HG03280 (cell line): ENCODE results near the gene SREK1.
"Not testable (repeated sequence)": the region's sequence is repeated elsewhere in the genome, so short reads cannot be mapped to it uniquely, and the experiment has no call there.

ENCODE experiments used
- ATAC-seq: cut with Tn5 transposase; IDR thresholded peaks from one replicate; pipeline ENCODE4 v1.9.1; 2021; ENCODE audit warnings: mild to moderate bottlenecking, moderate library complexity; ENCODE audit not compliant: unreplicated experiment

Gene SREK1, protein sequence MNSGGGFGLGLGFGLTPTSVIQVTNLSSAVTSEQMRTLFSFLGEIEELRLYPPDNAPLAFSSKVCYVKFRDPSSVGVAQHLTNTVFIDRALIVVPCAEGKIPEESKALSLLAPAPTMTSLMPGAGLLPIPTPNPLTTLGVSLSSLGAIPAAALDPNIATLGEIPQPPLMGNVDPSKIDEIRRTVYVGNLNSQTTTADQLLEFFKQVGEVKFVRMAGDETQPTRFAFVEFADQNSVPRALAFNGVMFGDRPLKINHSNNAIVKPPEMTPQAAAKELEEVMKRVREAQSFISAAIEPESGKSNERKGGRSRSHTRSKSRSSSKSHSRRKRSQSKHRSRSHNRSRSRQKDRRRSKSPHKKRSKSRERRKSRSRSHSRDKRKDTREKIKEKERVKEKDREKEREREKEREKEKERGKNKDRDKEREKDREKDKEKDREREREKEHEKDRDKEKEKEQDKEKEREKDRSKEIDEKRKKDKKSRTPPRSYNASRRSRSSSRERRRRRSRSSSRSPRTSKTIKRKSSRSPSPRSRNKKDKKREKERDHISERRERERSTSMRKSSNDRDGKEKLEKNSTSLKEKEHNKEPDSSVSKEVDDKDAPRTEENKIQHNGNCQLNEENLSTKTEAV

DNA sequence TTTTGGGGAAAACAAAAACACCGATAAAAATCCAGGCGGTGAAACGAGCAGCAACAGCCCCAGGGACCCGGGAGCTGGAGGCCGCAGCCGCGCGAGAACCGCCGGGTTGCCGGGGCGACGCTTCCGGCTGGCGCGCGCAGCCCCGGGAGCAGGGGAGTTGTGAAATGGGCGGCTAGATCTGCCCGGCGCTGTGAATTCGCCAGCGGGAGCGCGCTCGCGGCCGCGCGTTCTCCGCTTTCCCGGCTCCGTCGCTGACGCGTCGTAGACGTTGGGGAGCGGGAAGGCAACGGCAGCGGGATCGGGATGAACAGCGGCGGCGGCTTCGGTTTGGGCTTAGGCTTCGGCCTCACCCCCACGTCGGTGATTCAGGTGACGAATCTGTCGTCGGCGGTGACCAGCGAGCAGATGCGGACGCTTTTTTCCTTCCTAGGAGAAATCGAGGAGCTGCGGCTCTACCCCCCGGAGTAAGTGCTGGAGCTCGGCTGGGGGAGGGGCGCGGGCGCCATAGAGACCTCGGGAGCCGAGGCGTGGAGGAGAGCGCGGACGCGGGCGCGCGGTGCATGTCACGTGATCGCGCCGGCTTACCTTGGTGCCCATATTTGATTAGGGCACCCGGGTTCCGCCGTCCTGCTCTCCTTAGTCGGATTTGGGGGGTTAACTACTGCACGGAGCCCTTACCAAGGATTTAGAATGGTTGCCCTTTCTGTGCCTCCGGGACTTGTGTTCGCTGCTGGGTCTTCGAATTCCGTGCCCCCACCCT is at the start of gene SREK1:
TSS of gene SREK1 (plus strand) at position 227 of the 760 bp plus-strand sequence. CDS start at position 304, 77 bp downstream.
- ATAC-seq: peak; percentile 87

DNA sequence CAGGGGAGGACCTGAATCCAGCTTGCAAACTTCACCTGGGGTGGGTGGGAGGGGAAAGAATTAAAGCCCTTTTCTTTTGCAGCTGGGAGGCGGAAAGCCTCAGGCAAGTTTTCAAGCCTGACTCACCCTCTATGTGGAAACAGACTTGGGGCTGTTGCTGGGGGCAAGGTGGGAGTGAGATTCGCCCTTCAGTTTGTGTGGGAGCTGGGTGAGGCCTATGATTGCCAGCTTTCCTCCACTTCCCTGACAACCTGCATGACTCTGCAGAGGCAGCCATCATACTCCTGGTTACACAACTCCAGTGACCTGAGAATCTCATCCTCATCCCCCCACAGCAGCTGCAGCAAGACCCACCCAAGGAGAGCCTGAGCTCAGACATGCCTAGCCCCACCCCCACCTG is 43.2 kb upstream of the SREK1 start:
- ATAC-seq: no peak

DNA sequence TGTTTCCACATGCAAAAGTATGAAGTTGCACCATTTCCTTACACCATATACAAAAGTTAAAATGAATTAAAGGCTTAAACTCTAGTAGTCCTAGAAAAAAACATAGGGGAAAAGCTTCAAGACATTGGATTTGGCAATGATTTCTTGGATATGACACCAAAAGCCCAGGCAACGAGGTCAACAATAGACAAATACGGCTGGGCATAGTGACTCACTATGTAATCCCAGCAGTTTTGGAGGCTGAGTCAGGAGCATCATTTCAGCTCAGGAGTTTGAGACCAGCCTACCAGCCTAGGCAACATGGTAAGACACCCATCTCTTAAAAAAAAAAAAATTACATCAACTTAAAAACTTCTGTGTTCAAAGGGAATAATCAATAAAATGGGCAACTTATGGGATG is 30.9 kb upstream of the SREK1 start:
- no peak for ATAC-seq

DNA sequence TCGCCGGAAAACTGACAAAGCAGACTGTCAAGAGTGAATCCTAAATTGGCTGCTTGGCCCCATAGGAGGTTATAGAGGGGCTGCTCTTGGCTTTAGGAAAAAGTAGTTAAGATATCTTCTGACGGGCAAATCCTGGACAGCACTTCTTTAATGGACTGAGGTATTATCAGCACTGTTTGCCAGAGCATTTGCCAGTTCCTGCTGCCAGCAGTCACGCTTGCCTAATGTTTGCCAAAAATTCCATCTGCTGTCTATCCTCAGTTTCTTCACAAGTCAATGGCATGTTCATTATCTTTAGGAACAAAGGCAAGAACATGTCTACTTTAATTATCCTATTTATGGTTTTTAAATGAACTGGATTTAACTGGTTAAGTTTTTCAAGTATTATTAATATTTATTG is 25.8 kb upstream of the SREK1 start:
- ATAC-seq: no peak

DNA sequence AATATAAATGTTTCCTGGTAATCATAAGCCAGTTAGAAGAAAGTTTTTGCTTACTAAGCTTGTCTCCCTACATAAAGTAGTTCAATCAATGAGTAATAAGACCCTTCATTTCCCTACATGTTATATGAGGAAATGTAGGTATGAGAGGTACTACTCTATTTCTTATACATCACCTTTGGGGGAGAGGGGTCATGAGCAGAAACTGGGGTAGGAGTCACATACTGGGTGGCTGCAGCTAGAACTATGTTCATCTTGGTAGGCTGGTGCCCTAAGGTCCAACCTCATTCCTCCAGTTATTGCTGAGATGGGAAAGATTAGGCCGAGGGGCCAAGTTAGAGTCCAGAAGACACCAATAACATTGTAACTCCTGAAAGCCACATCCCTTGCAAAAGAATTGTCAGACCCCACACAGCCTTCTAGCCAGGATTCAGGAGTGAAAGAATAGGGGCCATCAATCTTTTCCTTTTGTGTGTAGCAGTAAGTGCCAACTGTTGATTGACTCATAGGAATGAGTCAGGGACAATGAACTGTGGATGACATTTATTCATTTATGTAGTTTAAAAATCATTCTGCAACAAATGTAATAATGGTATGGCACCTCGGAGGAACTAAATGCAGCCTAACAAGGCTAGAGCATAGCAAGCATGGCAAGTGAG is 21.6 kb upstream of the SREK1 start:
- ATAC-seq: no peak

DNA sequence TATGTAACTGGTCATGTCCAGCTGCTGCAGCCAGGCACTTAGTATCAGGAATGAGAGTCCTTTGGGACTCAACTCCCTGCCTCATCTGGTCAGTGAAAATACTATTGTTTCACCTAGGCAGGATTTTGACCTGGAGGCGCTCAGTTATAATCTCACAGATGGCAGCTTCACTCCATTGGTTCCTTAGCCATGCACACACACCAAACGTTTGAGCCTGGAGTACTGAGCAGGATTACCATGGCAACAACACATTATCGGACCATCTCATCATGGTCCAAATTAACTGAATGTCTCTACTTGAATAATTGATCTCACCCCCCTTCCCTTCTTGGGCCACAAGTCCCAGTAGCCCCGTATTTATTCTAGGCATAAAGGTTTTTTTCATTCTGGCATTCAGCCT is 15.0 kb upstream of the SREK1 start:
- no peak for ATAC-seq

DNA sequence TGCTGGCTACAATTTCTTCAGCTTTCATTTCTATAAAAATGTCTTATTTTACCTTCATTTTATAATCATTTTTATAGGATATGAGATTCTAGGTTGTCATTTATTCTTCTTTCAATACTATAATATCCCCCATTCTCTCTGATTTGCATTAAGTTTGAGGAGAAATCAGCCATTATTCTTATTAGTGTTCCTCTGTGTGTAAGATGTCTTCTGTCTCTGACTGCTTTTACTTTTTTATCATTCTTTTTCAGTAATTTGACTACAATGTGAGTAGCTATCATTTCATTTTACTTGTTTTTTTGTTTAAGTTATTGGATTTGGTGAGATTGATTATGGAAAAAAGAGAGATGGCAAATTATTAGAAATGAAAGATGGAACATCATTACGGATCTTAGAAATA is 13.6 kb upstream of the SREK1 start:
- ATAC-seq: no peak

DNA sequence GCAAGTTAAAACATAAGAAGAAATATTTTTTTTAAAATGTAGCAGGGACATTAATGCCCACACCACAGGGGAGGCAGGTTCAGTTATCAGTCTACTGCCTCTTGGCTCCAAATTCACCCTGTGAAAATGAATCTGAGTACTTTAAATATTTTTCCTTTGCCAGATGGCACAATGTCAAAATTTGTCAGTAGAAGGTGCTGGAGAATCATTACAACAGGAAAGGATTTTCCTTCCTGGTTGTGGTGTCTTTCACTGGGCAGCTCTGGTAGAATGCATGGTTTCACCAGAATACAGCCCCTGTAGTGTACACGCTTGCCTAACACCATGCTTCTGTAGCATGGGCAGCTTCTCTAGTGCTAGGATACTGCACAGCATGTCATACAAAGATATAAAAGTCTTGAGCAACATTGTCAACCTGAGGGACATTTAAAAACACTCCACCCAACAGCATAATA is 9.7 kb upstream of the SREK1 start:
- no peak for ATAC-seq

DNA sequence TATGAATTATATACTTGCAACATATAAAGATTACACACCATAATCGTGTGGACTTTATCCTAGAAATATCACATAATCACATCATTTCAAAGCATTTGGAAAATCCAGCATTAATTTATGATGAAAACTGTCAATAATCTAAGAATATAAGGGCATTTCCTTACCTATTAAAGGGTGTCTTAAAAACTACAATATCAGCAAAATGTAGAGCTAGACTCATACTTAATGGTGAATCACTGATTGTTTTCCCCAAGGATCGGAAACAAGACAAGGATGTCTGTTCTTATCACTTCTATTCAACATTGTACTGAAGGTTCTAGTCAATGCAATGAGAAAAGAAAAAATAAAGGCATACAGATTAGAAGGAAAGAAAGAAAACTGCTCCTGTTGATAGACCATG is 8.0 kb upstream of the SREK1 start:
- ATAC-seq: no peak

DNA sequence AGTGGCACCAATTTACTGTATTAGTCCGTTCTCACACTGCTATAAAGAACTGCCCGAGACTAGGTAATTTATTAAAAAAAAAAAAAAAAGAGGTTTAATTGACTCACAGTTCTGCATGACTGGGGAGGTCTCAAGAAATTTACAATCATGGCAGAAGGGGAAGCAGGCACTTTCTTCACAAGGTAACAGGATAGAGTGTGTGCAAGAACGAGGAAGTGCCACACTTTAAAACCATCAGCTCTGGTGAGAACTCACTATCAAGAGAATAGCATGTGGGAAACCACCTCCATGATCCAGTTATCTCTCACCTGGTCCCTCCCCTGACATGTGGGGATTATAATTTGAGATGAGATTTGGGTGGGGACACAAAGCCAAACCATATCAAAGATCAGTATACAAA is 7.2 kb upstream of the SREK1 start:
- not testable (repeated sequence) for ATAC-seq

DNA sequence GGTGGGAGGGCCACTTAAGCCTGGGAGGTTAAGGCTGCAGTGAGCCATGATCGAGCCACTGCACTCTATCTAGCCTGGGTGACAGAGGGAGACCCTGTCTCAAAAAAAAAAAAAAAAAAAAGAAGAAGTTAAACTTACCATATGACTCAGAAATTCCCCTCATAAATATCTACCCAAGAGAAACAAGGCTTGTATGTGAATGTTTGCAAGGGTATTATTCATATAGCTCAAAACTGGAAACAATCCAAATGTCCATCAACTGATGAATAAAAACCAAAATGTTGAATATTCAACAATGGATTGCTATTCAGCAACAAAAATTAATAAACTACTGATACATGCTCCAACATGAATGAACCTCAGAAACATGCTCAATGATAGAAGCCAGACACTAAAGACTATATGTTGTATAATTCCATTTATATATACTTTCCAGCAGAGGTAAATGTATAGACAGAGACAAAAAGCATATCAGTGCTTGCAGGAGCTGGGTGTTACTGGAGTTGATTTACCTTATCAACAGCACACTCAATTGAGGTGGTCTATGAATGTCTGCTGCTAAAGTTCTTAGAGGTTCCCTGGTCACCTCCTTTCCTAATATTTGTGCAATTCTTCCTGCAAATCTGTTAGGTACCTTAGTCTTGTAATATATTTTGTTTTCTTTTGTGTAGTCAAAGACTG is 5.3 kb upstream of the SREK1 start:
- no peak for ATAC-seq

DNA sequence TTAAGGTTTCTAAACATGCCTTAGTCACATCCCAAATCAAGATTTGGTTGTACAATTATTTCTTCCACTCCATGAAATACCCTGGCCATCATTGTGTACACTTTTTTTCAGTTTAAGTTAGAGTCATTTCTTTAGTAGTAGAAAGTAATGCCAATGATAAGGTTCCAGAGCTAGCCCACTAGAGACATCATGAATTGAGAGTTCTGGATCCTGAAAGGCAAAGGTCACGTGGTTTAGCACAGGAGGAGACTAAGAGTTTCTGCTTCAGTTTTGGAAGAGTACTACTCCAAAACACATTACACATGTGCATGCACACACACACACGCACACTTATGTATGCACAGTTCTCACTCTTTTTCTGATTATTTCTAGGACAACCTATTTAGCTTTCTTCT is 4.8 kb upstream of the SREK1 start:
- no peak for ATAC-seq

DNA sequence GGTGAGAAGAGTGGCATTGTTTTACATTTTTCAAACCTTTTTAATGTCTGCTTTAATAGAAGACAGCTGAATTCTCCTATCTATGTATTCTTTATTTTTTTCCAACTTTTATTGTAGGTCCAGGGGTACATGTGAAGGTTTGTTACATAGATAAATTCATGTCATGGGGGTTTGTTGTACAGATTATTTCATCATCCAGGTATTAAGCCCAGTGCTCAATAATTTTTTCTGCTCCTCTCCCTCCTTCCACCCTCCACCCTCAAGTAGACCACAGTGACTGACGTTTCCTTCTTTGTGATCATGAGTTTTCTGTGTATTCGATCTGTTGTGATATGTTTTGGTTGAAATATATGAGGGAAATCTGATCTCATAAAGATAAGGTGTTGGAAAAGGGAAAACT is 1.7 kb upstream of the SREK1 start:
- ATAC-seq: no peak

DNA sequence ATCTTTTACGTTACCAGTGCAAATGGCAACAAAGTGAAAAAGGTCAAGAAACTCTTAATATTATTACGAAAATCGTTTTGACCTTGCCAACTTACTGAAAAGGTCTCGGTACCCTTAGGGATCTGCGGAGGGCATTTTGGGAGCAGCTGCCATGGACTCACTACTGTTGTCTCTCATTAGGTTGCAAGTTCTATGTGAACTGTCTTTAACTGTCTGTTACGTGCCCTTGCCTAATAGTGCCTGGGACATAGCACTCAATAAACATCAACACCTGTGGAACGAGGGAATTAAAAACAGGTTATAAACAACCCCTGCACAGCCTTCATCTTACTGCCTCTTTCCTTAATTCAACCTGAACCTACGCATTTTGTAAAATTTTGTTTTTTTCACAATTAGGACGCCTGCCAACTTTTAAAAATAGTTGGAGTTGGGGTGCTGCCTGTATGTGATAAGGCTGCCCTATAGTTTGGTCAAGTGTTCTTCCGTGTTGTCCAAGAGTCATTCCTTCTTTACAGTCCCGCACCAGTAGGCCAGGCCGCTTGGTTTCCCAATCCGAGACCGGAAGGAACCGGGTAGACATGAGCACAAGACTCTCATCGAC is 527 bp upstream of the SREK1 start:
- ATAC-seq: peak; percentile 25

DNA sequence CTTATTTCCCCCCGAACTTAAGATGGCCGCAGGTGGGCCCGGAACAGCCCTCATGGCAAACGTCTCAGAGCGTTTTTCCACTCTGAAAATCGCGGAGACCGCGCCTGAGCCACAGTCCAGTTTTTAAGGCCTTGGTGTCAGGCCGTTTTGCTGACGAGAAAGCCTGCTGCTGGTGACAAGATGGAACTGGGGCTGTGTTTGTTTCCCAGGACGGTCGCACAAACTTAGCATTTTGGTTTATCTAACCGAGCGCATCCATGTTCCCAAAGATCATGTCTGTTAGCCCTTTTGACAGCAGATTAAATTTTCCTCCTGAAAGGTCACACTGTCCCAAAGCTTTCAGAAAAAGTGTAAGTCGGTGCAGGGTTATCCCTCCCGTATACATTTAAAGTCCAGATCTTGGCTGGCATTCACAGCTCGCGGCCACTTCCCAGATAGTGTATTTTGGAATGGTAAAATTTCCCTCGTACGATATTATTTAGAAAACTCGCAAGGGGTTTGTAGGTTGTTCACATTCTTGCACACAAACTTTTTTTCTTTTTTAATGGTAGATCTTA is 812 bp downstream of the SREK1 start:
- ATAC-seq: peak; percentile 43

DNA sequence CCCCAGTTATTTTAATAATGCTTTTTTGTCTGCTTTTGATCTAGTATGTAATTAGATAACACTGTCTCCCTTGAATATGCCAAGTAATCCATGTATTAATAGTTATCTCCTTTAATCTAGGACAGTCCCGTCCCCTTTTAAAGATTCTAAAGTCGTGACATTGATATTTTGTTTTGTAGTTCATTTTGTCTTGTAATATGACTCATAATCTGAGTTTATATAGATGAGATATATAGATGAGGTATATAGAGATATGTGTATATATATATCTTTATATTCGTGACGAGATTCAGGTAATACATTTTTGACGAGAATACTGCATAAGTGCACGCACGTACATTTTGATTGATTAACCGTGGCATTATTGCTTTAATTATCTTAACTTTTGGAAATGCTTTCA is 1.6 kb downstream of the SREK1 start:
- ATAC-seq: no peak

DNA sequence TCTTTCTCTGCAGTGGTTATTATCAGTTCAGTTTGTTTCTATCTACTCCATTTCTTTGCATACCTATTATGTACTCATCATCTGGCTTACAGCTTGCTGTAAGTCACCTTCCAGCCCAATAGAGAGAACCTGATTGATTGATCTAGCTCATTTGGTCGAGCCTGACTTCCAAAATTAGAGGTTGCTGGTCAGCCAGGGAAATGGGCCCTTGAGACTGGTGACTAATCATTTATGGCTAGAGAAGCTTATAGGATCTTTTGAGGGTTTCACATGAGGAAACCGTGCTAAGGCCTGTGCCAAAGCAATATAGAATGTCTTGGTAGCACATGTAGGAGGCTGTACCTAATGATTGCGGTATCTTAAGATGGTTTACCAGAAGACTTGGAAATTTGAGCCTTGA is 5.8 kb downstream of the SREK1 start:
- no peak for ATAC-seq

DNA sequence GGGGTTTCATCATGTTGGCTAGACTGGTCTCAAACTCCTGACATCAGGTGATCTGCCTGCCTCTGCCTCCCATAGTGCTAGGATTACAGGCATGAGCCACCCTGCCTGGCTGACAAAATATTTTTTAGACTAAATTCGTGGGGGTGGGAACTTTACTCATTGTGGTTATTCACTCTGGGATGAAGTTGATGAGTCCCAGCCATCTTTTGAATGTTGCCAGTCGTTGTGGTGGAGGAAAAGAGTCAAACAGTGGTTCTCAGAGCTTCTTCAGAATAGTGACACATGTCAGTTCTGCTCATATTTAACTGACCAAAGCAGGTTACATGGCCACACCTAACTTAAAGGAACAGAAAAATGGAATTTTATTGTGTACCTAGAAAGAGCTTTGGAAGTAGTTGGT is 6.9 kb downstream of the SREK1 start:
- no peak for ATAC-seq

DNA sequence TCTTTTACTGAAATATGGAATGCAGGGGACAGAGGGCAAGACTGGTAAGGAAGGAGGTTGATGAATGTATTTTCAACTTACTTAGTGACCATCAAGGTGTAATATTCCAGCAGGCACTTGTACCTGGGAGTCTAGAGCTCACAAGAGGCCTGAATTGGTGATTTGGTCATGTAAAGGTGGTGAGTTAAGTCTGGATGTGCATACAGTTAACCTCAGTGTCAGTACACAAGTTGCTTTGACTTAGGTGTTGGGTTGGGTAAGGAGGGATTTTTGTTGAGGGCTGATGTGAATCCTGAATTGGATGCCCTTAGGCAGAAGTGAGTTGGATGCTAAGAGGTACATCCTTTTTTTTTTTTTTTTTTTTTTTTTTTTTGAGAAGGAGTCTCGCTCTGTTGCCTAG is 7.4 kb downstream of the SREK1 start:
- no peak for ATAC-seq

DNA sequence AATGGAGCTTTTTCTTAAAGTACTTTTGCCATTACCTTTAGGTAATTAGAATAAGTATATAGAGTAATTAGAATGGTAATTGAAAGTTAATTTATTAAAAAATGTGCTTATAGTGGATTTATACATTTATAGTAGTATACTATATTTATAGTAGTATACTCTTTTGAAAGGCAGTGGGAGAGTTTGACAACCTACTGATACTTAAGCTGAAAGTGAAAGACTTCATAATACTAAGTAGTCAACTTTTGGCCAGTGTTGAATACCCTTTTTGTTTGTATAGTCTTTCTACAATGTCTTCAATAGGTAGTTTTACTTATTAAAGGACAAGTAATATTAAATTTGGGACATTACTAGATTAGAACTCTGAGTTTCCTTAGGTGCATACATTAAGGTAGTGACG is 12.9 kb downstream of the SREK1 start:
- no peak for ATAC-seq
